Midbrain (tissue), 1 donor: ENCODE measurements around the gene DENND4A.

ENCODE experiments used
- DNase-seq: peaks from one replicate; lab custom pipeline; 2025; lab: John Stamatoyannopoulos, UW

DENND4A gene

GRCh38 chr15:65666257-65666656 lies 125.8 kb downstream of the DENND4A start:
- DNase-seq: peak; percentile 25

GRCh38 chr15:65663521-65663920 lies 128.6 kb downstream of the DENND4A start:
- DNase-seq: no peak

- DNase-seq: no peak
Observed at GRCh38 chr15:65660927-65661326, 131.2 kb downstream of the DENND4A start.

GRCh38 chr15:65659502-65660052 lies 132.5 kb downstream of the DENND4A start:
- DNase-seq: no peak

GRCh38 chr15:65655457-65655856 lies 136.6 kb downstream of the DENND4A start:
- no peak for DNase-seq

GRCh38 chr15:65655026-65655425 lies 137.1 kb downstream of the DENND4A start:
- DNase-seq: no peak

GRCh38 chr15:65653801-65654521 lies 138.1 kb downstream of the DENND4A start:
- DNase-seq: no peak

GRCh38 chr15:65653341-65653740 lies 138.8 kb downstream of the DENND4A start:
- no peak for DNase-seq

GRCh38 chr15:65651831-65652749 lies 140.0 kb downstream of the DENND4A start:
- no peak for DNase-seq

- no peak for DNase-seq
Observed at GRCh38 chr15:65651042-65651322, 141.1 kb downstream of the DENND4A start.

- no peak for DNase-seq
Observed at GRCh38 chr15:65650312-65651041, 141.6 kb downstream of the DENND4A start.

GRCh38 chr15:65646486-65646885 lies 145.6 kb downstream of the DENND4A start:
- DNase-seq: no peak

GRCh38 chr15:65645392-65645791 lies 146.7 kb downstream of the DENND4A start:
- DNase-seq: no peak

- no peak for DNase-seq
Observed at GRCh38 chr15:65644282-65644681, 147.8 kb downstream of the DENND4A start.

GRCh38 chr15:65642594-65642993 lies 149.5 kb downstream of the DENND4A start:
- DNase-seq: no peak

- DNase-seq: peak; percentile 19
Observed at GRCh38 chr15:65641768-65642475, 150.2 kb downstream of the DENND4A start.

GRCh38 chr15:65639509-65639908 lies 152.6 kb downstream of the DENND4A start:
- DNase-seq: no peak

- peak; percentile 83 for DNase-seq
Observed at GRCh38 chr15:65638681-65639089, 153.4 kb downstream of the DENND4A start.

- no peak for DNase-seq
Observed at GRCh38 chr15:65638109-65638508, 154.0 kb downstream of the DENND4A start.

- DNase-seq: no peak
Observed at GRCh38 chr15:65634356-65634755, 157.7 kb downstream of the DENND4A start.

- no peak for DNase-seq
Observed at GRCh38 chr15:65633752-65634151, 158.3 kb downstream of the DENND4A start.
